GM21717 (cell line): ENCODE data around the gene SLC47A2.

Source experiments
- ATAC-seq: cut with Tn5 transposase; IDR thresholded peaks from one replicate; pipeline ENCODE4 v1.9.1; 2021; ENCODE audit warnings: mild to moderate bottlenecking, moderate library complexity; ENCODE audit not compliant: unreplicated experiment

SLC47A2 gene

DNA sequence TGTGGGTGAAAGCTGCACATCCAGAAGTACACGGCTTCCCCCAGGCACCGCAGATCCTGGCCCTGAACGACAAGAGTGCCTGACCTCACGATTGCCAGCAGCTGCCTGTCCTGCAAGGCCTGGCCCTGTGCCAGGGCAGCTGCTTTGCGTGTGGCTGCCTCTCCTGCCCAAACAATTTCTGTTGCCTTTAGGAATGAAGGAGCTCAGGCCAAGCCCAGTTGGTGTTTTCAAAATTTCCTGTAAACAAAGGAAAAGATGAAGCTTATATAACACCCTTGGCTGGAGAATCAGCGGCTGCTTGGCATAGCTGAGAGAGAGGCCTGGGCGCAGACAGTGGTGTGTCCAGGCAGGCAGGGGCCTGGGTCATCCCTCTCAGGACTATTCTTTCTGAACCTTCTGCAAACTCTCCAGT, 11.7 kb upstream of the SLC47A2 start:
- ATAC-seq = no peak

DNA sequence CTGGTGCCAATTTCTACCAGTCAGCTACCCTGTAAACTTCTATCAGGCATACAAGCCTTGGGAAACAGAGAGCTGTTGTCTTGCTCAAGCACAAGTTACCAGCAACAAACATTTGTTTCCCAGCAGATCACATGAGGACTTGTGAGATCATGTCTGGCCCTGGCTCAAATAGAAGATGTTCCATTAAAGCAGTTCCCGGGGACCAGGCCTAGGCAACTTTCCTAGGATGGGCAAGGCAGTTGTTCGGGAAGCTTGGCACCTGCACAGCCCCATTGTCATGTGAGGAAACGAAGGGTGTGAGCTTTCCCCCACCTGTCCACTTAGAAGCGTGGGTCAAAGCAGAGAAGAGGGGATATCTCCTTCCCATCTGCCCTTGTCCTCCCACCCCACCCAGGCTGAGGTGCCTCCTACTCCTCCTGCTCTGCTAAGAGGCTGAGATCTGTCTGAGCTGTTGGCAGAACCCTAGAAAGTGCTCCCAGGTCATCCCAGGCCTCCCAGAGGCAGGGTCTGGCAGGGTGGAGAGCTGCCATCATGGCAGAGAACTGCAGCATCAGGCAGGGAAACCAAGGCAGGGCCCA, 11.2 kb upstream of the SLC47A2 start:
- ATAC-seq = no peak

DNA sequence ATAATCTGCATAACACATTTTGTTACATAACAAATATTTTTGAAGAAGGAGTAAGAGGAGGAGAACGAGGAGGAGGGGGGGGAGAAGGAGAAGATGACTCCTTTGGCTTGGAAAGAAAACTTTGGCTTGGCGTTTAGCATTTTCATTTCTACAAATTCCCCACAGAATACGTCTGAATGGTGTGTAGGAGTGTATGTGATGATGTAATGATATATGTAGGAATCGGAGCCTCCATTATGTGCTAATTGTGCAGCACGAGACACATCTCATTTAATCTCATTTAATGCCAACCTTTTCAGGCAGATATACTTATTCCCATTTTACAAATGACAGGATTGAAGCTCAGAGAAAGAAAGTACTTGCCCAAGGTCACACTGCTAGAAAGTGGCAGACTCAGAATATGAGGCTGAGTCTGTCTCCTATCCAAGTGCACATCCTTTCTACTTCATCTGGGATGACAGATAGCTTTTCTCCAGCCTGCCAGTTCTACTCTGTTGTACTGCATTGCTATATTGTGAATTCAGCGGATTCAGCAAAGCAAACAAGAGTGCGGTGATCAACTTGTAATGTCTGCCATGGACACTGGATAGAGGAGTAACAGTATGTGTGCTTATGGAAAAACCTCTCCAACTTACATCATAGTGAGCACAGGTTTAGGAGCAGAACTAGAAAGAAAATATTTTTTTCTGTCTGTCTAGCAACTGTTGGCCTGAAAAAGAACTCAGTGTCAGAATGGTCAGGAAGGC, 10.4 kb upstream of the SLC47A2 start:
- no peak for ATAC-seq

DNA sequence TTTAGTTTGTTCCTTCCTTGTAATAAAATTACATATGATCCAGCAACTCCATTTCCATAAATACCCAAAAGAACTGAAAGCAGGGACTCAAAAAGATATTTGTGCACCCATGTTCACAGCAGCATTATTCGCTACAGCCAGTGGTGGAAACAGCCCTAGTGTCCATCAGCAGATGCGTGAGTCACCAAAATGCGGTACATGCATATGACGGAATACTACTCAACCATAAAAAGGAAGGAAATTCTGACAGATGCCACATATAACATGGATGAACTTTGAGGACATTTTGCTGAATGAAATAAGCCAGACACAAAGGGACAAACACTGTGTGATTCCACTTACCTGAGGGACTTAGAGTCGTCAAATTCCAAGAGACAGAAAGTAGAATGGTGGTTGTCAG, 9.1 kb upstream of the SLC47A2 start:
- ATAC-seq = no peak

DNA sequence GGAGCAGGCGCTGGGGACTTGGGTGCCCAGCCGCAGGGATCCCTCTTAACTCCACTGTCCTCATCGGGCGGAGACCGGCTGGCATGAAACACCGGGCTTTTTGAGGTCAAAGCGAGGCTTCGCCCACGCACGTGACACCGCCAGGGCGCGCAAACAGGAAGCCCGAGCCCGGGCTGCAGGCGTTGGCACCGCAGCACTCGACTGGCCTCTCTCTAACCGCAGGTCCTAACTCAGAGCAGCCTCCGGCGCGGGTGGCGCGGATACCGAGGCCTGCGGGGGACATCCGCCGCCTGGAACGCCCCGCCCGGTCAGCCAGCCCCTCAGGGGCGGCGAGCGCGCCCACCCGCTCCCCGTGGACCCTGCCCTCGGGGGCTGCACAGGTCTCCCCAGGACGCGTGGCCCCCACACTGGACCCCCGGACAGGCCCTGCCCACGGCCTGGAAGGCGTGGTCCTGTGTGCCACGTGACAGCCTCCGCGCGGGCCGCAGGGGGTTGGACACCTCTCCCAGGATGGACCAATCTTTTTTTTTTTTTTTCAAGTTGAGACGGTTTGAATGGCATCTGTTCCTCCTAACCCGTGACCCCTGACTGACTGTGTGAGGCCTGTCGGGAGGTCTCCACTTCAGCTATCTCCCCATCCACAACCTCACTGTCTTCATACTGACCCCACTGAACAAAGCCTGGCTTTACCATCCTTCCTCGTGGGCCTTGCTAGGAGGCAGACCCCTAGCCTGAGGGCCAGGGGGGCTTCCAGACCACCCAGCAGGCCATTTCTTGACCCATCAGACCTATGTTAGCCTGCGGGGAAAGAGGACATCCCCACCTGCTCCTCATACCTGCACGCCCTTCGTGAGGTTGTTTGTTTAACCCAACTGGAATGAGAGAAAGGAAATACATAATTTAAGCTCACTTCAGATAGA, 8.4 kb upstream of the SLC47A2 start:
- no peak for ATAC-seq

DNA sequence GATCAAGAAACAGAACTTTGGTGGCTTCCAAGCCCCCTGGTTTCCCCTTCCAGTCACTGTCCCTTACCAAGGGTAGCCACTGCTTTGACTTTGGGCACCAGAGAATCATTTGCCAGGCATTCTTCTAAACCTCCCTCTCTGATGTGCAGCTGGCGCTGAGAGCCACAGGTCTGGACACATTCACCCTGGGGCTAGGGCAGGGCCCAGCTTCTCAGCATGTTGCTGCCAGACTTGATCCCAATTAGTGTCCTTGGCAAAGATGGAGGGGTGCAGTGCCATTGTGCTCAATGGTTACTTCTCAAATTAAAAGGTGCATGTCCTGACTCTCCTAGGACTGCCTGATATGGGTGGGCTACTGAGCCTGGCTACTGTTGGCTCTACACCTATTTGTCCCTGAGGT, 7.6 kb upstream of the SLC47A2 start:
- ATAC-seq = no peak

DNA sequence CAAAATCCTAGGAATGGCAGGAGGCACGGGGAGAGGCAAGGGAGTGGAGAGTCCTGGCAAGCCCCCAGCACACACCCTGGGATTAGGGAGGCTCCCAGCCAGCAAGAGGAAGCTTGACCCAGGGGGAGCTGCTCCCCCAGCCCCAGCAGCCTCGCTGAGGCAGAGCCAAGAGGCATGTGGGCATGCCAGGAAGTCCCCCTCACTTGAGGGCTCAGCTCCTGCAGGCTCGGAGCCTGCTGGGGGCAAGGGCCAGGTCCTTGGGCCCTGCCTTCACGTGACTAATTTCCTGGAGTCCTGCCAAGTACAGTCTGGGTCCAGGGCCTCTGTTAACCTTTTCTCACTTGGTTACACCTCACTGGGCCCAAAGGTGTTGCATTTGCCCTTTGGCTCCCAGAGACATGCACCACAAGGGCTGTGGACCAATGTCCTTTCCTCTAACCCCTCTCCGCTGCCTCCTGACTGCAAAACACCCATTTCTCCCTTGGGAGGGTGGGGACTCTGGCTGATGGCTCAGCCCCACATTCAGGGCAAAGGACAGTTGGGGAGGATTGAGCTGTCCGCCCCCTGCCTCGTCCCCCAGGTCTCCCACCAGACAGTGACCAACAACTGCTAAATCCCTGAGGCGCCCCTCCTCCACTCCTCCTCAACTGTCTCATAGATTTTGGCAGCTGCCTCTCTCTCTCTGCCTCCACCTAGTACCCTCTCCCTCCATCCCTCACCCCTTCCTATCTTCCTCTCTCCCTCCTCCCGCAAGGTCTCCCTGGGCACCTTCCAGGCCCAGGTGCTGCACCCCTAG, 4.4 kb upstream of the SLC47A2 start:
- ATAC-seq = no peak

DNA sequence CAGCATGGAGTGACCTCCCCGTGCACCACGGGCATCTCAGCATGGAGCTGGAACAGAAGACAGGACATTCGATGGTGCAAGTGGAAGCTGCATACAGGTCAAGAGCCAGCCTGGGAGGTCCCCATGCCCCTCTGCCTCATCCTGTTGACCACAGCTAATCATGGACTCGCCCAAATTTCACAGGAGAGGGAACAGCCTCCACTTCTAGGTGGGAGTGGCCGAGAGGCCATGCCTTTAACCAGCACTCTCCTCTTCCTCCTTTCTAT, 3.8 kb upstream of the SLC47A2 start:
- ATAC-seq = no peak

DNA sequence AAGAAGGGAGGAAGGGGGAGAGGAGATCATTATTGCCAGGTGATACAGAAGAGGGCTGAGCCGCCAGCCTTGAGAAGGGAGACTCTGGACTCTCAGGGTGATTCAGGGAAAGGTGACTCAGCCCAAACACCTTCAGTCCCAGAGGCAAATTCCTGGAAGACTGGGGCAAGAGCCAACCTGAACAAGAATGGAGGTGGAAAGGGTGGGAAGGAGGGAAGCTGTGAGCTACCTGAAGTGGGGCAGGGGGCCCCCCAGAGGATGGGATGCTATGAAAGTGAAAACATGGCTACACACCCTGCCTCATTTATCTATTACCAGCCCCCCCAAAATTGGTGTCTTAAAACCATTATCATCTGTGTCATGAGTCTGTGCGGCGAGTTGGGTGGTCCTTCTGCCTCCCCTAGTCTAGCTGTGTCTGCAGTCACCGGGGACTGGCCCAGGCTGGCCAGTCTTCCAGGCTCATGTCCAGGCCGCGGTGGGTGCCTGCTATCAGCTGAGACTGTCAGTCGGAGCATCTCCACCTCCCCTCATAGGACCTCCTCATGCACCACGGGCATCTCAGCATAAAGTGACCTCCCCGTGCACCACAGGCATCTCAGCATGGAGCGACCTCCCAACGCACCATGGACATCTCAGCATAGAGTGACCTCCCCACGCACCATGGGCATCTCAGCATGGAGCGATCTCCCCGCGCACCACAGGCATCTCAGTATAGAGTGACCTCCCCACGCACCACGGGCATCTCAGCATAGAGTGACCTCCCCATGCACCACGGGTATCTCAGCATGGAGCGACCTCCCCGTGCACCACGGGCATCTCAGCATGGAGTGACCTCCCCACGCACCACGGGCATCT, 3.2 kb upstream of the SLC47A2 start:
- ATAC-seq = no peak

DNA sequence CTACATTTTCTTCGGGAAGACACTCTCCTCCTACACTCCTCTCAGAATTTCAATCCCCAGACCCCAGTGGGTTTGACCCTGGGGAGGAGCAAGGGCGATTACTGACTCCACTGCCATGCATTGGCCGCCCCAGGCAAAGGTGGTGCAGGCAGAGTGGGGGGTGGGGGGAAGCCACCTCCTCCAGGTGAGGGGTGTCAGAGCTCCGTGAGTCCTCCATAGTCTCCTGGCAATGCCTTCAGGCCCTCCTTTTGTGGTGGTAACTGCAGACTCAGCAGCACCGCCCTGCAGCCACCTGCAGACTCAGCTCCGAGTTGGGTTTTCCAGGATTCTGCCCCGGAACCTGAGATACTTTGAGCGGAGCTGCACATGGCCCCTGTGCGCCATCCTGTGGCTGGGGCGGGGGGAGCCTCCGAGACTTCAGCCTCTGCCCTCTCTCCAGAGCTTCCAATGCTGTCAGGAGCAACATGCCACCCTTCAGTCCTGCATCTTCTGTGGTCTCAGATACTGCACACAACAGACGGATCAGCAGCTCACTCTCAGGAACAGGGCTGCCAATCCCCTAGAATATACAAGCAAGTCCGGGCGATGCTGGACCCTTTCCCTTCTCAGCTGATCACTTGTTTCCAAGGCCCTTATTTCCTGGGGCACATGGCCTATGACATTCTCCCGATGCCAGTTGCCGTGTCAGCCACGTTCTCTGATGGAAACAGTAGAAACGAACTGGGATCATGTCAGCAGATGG, 2.4 kb upstream of the SLC47A2 start:
- no peak for ATAC-seq

DNA sequence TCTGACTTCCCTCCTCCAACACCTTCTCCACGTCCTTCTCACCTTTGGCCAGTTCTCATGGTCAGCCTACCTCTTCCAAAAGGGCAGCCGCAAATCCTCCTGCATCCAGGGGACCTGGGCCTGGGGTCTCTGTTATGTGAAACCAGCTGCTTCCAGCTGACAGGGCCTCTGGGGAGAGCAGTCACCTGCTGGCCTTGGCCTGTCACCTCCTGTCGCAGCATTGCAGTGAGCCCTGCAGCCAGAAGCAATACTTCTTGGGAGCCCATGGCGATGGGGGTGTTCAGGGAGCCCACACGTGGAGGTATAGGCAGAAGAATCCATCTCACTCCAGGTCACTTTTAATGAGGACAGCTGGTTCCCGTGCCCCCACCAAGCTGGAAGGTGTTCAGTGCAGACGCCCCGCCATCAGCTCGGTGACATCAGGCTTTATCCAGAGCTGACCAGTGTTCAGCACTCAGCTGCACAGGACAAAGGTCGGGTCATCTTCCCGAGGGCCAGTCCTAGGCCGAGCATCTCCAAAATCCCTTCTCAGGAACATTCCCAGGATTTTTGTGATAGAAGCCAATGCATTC, 1.7 kb upstream of the SLC47A2 start:
- no peak for ATAC-seq

DNA sequence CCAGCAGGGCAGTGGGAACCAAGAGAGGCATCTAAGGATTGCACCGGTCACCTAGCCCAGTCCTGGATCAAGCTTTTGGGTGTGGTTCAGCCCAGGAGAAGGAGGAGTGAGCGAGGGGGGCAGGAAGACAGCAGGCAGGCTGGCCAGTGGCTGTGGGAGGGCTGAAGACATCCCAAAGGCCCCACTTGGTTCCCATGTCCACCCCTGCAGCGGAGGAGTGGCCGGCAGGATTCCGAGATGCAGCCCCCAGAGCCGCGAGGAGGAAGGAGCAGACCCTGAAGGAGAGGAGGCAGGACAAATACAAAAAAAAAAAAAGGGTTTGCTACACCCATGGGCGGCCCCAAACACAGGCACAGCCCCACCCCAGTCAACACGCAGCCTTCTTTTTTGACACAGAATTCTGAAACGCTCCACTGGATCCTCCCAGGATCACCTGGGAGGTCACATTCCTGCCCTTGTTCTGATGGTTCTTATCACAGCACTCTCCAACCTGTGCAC, 1.1 kb upstream of the SLC47A2 start:
- ATAC-seq = no peak

DNA sequence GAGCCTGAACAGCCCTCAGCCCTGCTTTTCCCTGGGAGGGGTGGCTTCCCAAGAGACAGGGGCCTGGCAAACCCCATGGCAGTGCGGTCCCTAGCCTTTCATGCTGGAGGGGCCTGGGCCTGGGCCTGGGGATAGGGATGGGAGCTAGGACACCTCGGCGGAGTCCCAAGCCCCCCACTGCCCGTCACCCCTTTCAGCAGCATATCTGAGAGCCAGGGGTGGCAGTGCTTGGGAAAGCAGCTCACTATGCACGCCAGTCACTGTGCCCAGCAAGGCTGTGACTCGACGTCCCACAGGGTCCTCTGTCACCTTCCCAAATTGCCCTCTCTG, 612 bp upstream of the SLC47A2 start:
- ATAC-seq = no peak

DNA sequence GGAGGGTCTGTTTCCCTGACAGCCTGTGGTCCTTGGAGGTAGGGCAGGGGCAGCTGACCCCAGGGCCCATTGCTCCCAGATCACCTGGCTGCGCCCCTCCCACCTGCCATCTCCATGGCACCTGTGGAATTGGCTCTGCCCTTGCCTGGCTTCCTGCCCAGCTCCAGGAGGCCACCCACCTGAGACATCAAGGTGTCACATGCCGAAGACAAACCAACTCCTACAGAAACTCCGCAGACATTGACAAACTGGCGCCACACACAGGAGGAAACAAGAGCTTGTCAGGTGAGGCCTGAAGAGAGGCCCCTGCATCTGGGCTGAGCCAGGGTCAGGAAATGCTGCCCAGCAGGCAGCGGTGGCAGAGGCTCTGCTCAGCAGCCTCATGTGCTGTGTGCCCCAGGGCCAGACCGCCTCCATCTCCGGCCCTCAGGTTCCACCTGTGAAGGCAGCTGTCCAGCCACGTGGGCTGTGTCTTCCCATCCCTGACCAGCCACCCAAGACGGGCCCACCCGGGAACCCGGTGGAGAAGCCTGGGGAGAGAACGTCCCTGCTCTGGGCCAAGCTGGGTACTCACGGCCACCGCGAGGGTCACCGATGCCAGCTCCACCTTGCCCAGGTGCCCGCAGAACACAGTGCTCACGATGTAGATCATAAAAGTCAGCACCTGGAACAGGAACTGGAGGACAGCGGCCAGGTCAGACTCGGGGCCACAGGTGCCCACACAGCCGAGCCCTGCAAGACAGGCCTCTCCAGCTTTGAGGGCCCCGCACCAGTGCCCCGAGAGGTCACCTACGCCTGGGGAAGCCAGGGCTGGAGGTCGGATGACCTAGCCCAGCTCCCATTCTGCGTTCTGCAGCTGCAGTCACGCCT, 1.6 kb downstream of the SLC47A2 start:
- ATAC-seq = no peak

DNA sequence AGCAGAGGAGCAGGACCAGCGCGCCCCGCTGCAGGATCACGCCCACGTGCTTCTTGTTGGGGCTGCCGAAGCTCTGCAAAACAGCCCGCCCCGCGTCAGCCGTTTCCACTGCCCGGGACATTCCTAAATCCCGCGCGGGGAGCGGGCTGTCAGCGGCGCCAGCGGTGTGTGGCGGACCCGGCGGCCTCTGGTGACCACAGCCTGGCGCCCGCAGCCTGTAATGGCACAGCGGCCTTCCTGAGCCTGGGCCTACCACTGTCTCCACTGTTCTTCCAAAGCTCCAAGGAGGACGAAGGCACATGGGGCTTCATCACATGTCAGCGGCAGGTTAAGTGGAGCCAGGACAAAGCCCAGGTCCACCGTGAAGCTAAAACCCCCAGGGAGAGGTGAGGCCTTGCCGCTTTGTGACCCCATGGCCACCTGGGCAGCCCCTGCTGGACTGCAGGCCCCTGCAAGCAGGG, 2.5 kb downstream of the SLC47A2 start:
- no peak for ATAC-seq

DNA sequence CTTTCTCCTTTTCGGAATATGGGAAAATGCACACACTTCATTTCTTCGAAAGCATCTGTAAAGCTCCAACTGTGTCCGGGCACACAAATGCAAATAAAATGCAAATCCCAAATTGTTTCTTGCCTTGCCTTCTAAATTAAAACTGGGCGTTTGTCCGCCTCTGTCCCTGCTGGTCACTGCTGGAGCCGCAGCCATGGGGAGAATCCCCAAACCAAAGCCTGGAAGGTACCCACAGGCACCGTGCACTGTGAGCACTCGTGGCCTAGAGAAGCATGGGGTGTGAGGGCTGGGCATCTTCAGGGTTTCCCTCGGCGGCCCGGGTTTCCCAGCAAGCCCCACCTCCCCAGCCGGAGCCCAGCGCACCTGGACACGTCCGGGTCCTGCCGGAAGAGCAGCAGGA, 2.9 kb downstream of the SLC47A2 start:
- ATAC-seq = no peak

DNA sequence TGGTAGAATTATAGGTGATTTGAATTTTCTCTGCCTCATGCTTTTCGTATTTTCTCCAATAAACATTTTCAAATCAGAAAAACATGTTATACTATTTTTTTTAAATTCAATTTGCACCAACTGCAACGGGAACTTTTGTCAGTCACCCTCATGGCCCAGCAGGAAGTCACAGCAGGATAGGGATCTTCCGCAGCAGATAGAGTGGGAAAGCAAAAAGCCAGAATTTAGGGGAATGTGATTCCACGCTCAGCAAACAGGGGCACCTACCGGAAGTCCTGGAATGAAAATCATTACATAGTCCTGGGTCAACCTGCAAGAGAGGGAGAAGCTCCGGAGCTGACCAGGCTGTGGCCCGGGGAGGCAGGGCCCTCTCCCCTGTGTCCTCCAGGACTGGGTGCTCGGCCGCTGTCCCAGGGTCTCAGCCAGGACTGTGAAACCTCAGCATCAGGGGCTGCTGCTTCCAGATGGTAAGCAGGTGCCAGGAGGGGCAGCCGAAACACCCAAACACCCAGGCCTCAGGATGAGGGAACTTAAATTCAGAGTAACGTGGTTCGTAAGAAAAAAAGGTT, 3.9 kb downstream of the SLC47A2 start:
- ATAC-seq = no peak

DNA sequence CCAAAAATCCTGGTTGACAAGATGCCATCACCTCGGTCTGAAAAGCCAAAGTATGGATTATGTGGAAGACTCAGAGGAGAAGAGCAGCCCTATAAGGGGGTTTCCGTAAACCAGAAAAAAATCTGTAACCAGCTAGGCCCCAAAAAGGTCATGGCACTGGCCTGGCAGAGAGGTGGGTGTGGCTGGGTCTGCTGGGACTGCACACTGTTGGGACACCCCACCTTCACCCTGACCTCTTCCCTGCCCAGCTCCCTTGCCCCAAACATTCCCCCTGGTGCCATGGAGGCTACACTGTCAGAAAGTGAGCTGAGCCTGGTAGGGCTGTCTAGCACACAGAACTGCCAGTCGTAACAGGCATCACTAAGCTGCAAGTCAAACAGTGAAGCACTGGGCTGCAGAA, 6.5 kb downstream of the SLC47A2 start:
- ATAC-seq = no peak
